Trophoblast cell (in vitro differentiated cells and primary cell): ENCODE results near the gene SERPINB13.
"Not testable (repeated sequence)": the region's sequence is repeated elsewhere in the genome, so short reads cannot be mapped to it uniquely, and the experiment has no call there.

Experiments
- DNase-seq, 2 donors: peaks; one replicate each; pipeline ENCODE4 v3.0.0-alpha.2; 2016
- H2AFZ ChIP-seq: 2 replicates; pipeline ENCODE4 v1.6.1; 2013; ENCODE audit warnings: low read length, moderate library complexity, mild to moderate bottlenecking; ENCODE audit not compliant: insufficient read depth, poor library complexity
- H2AK5ac ChIP-seq: 2 replicates; pipeline ENCODE4 v1.6.1; 2013; ENCODE audit warnings: mild to moderate bottlenecking, low read length
- H2BK120ac ChIP-seq: 2 replicates; pipeline ENCODE4 v1.6.1; 2013; ENCODE audit warnings: low read length, mild to moderate bottlenecking, moderate library complexity; ENCODE audit not compliant: insufficient read depth, poor library complexity
- H2BK12ac ChIP-seq: 2 replicates; pipeline ENCODE4 v1.6.1; 2013; ENCODE audit warnings: mild to moderate bottlenecking, low read length, moderate library complexity
- H2BK5ac ChIP-seq: 2 replicates; pipeline ENCODE4 v1.6.1; 2013; ENCODE audit warnings: low read length, low read depth, moderate library complexity, mild to moderate bottlenecking; ENCODE audit not compliant: poor library complexity
- H3K14ac ChIP-seq: 2 replicates; pipeline ENCODE4 v1.6.1; 2013; ENCODE audit warnings: mild to moderate bottlenecking, low read length
- H3K18ac ChIP-seq: 2 replicates; pipeline ENCODE4 v1.6.1; 2013; ENCODE audit warnings: mild to moderate bottlenecking, low read length
- H3K23ac ChIP-seq: 2 replicates; pipeline ENCODE4 v1.6.1; 2013; ENCODE audit warnings: low read length
- H3K27ac ChIP-seq: 2 replicates; pipeline ENCODE4 v1.5.1; 2013; ENCODE audit warnings: low read depth, mild to moderate bottlenecking, inconsistent platforms, low read length, moderate library complexity
- H3K27me3 ChIP-seq: 2 replicates; pipeline ENCODE4 v1.6.1; 2013; ENCODE audit warnings: inconsistent platforms, mild to moderate bottlenecking, low read length, moderate library complexity; ENCODE audit not compliant: insufficient read depth
- H3K36me3 ChIP-seq, 2 experiments: 1 replicate in 1 of 2; 2 replicates in 1 of 2; pipeline ENCODE4 v1.6.1; 2013; ENCODE audit warnings: low read length in 2 of 2, mild to moderate bottlenecking in 2 of 2, moderate library complexity in 1 of 2; ENCODE audit not compliant: insufficient read depth in 2 of 2, control insufficient read depth in 1 of 2
- H3K4ac ChIP-seq: 2 replicates; pipeline ENCODE4 v1.6.1; 2013; ENCODE audit warnings: low read depth, mild to moderate bottlenecking, low read length, moderate library complexity
- H3K4me1 ChIP-seq, 2 experiments: 1 replicate in 1 of 2; 2 replicates in 1 of 2; pipeline ENCODE4 v1.6.1; 2013; ENCODE audit warnings: low read length in 2 of 2, mild to moderate bottlenecking in 2 of 2, moderate library complexity in 1 of 2; ENCODE audit not compliant: insufficient read depth in 2 of 2, control insufficient read depth in 1 of 2
- H3K4me2 ChIP-seq: 2 replicates; pipeline ENCODE4 v1.6.1; 2013; ENCODE audit warnings: inconsistent platforms, mild to moderate bottlenecking, low read length, moderate library complexity
- H3K4me3 ChIP-seq: 2 replicates; pipeline ENCODE4 v1.5.1; 2013; ENCODE audit warnings: mild to moderate bottlenecking, low read depth, low read length, inconsistent platforms
- H3K79me1 ChIP-seq: one replicate; pipeline ENCODE4 v1.6.1; 2013; ENCODE audit warnings: low read length
- H3K79me2 ChIP-seq: 2 replicates; pipeline ENCODE4 v1.6.1; 2013; ENCODE audit warnings: low read length, mild to moderate bottlenecking; ENCODE audit not compliant: control insufficient read depth, insufficient read depth, poor library complexity
- H3K9ac ChIP-seq: 2 replicates; pipeline ENCODE4 v1.6.1; 2013; ENCODE audit warnings: mild to moderate bottlenecking, low read length
- H3K9me3 ChIP-seq: 2 replicates; pipeline ENCODE4 v1.6.1; 2013; ENCODE audit warnings: low read depth, mild to moderate bottlenecking, control low read depth, inconsistent platforms, low read length; ENCODE audit not compliant: insufficient read depth
- H4K12ac ChIP-seq: 2 replicates; pipeline ENCODE4 v1.6.1; 2013; ENCODE audit warnings: low read depth, mild to moderate bottlenecking, low read length, moderate library complexity
- H4K8ac ChIP-seq: 2 replicates; pipeline ENCODE4 v1.6.1; 2013; ENCODE audit warnings: low read depth, mild to moderate bottlenecking, low read length, moderate library complexity
- H4K91ac ChIP-seq: one replicate; pipeline ENCODE4 v1.6.1; 2013; ENCODE audit warnings: low read depth, mild to moderate bottlenecking, low read length, moderate library complexity
- WGBS: extraction: QIAGEN DNeasy Blood & Tissue Kit; methylation state at CpG from one replicate; pipeline ENCODE4 v1.1.7; 2013; ENCODE audit warnings: missing lambda C conversion rate; ENCODE audit not compliant: insufficient read length, insufficient coverage; ENCODE audit errors: extremely low coverage; 5-methylcytosine and 5-hydroxymethylcytosine counted together

Gene SERPINB13

DNA sequence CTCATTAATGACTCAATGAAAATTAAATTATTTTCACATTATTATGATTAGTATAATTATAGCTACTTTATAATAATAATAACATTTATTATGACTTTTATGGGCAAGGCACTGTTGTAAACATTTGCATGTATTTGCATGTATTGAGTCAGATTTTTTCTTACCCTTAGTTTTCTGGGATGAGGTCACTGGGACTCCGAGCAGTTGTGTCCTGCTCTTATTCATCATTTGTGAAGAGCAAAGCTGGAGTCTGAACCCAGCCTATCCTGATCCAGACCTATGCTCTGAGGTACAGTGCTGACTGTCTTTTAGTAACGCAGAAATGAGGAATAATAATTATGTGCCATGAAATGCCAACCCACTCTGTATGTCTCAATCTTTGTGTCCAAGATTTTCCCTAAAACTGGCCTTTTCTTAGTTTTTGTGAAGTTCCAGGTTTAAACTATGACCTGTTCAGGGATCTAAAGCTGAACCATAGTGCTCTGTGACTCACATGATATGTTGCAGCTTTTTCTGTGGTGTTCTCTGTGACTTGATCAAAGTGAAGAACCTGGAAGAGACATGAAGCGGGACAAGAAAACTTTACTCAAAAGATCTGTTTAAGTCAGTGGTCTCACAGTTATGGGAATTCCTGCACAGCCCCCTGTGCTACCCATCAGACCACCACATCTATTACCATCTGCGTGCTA lies 55.7 kb downstream of the SERPINB13 start:
- H3K18ac ChIP-seq, H3K4me1 ChIP-seq, H2AK5ac ChIP-seq, H2AFZ ChIP-seq, H3K36me3 ChIP-seq, H4K12ac ChIP-seq, H2BK5ac ChIP-seq, H2BK12ac ChIP-seq, H3K79me1 ChIP-seq, H3K9ac ChIP-seq, H3K27ac ChIP-seq, H3K4me3 ChIP-seq, DNase-seq, H4K91ac ChIP-seq, H3K27me3 ChIP-seq, H3K14ac ChIP-seq, H3K79me2 ChIP-seq, H2BK120ac ChIP-seq, H4K8ac ChIP-seq, H3K4ac ChIP-seq, H3K4me2 ChIP-seq, H3K23ac ChIP-seq, H3K9me3 ChIP-seq: not testable (repeated sequence)
- WGBS, result no CpG with 5 or more reads among the region's 4 CpGs

- no CpG with 5 or more reads among the region's 2 CpGs for WGBS
- not testable (repeated sequence) for H3K4me2 ChIP-seq
Measured at GRCh38 chr18:63644142-63644541, 57.0 kb downstream of the SERPINB13 start, which contains the start of gene SERPINB4. TSS of gene SERPINB4 (minus strand) at chr18:63644256. CDS start at chr18:63643577, 679 bp downstream.

GRCh38 chr18:63644694-63645093 lies 57.6 kb downstream of the SERPINB13 start:
- not testable (repeated sequence) for H4K8ac ChIP-seq, H3K4me3 ChIP-seq, H3K79me2 ChIP-seq, H3K36me3 ChIP-seq, H3K23ac ChIP-seq, H3K27me3 ChIP-seq, H2AK5ac ChIP-seq, H3K4me2 ChIP-seq, H3K18ac ChIP-seq, H3K9ac ChIP-seq, H2BK12ac ChIP-seq, H3K4me1 ChIP-seq, H4K12ac ChIP-seq, H4K91ac ChIP-seq, H3K4ac ChIP-seq, H2BK120ac ChIP-seq, H3K27ac ChIP-seq, H2BK5ac ChIP-seq, H3K9me3 ChIP-seq, H3K79me1 ChIP-seq, H3K14ac ChIP-seq, H2AFZ ChIP-seq
- peak in 1 of 2 donors; percentile 17 for DNase-seq
- no CpG with 5 or more reads among the region's 1 CpG for WGBS

More at GRCh38 chr18:63644142-63644541, 57.0 kb downstream of the SERPINB13 start, which contains the start of gene SERPINB4:
- not testable (repeated sequence) for H2BK5ac ChIP-seq, H4K12ac ChIP-seq, H3K4me1 ChIP-seq, H3K9me3 ChIP-seq, H3K14ac ChIP-seq, H2BK12ac ChIP-seq, H3K27me3 ChIP-seq, H4K8ac ChIP-seq, H4K91ac ChIP-seq, H2AK5ac ChIP-seq, H2BK120ac ChIP-seq, H3K27ac ChIP-seq, H3K4ac ChIP-seq, H3K79me1 ChIP-seq, H2AFZ ChIP-seq, H3K79me2 ChIP-seq, H3K4me3 ChIP-seq, H3K9ac ChIP-seq, H3K23ac ChIP-seq, H3K36me3 ChIP-seq, H3K18ac ChIP-seq
- DNase-seq, result peak in 1 of 2 donors; percentile 36

DNA sequence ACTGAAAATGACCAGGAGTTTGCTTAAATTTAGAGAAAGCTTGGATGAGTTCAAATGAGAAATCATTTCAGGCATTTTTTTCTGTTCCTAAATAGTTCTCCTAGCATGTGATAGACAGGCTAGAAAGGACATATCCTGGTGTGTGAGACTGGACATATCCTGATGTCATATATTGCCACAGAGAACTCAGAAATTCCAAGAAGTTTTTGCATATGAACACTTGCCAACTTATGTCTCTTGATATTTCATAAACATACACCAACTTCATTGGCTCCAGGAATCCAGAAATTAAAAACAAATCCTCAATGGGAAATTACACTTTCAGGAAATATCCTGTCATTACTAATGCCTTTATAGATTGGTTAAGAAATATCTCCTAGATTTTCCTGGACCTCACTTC lies 59.8 kb downstream of the SERPINB13 start:
- Histone ChIP-seq H2BK120ac (no peak overlapping the region), H3K27ac (no peak overlapping the region), H3K9me3 (no peaks in the 10 kb centered on the region), H3K14ac (no peak overlapping the region), H3K4ac (no peak overlapping the region), H4K12ac (no peak overlapping the region), H3K36me3 (no peaks in the 10 kb centered on the region), H3K27me3 (no peaks in the 10 kb centered on the region), H2BK12ac (no peak overlapping the region), H4K91ac (no peak overlapping the region), H2BK5ac (no peak overlapping the region), H4K8ac (no peak overlapping the region), H2AK5ac (no peak overlapping the region), H3K18ac (no peak overlapping the region), H3K23ac (no peak overlapping the region), H3K79me1 (no peaks in the 10 kb centered on the region), H3K9ac (no peak overlapping the region), H3K79me2 (no peaks in the 10 kb centered on the region), H3K4me2 (no peak overlapping the region), H3K4me3 (no peak overlapping the region), H2AFZ (no peak overlapping the region), H3K4me1 (no peaks in the 10 kb centered on the region)
- peak in 1 of 2 donors; percentile 77 for DNase-seq
